K562 (cell line): ENCODE results near the gene MARCHF3.

Experiments
- ELF4 ChIP-seq: fragments of 450-650 bp; formaldehyde crosslinking; IDR thresholded peaks from 2 replicates; pipeline ENCODE4 v1.4.0; 2022; ENCODE audit warnings: missing genetic modification characterization
- EZH2 ChIP-seq: IDR thresholded peaks from 2 replicates; pipeline ENCODE4 v1.6.1; 2012; ENCODE audit warnings: low read depth, mild to moderate bottlenecking, inconsistent platforms, low read length, borderline replicate concordance
- FOS ChIP-seq: IDR thresholded peaks from 3 replicates; pipeline ENCODE4 v1.6.1; 2011; ENCODE audit not compliant: insufficient read length; ENCODE audit errors: extremely low read depth
- JUND ChIP-seq, 2 experiments: IDR thresholded peaks; 2 replicates in 1 of 2; 3 replicates in 1 of 2; pipeline ENCODE4 v1.6.1; 2011; ENCODE audit warnings: borderline replicate concordance in 2 of 2, low read depth in 2 of 2, low read length in 2 of 2, improper control_type of control experiment in 1 of 2, missing biosample characterization in 1 of 2, missing genetic modification characterization in 1 of 2, missing genetic modification reagents in 1 of 2
- PREB ChIP-seq: sonication (generic); formaldehyde crosslinking; IDR thresholded peaks from 2 replicates; pipeline ENCODE4 v1.8.1; 2023; ENCODE audit warnings: mild to moderate bottlenecking, missing genetic modification reagents
- SMAD3 ChIP-seq: fragments of 450-650 bp; formaldehyde crosslinking; conservative IDR thresholded peaks from 2 replicates; pipeline ENCODE4 v1.4.0; 2020; ENCODE audit warnings: mild to moderate bottlenecking
- ZNF644 ChIP-seq: fragments of 200-800 bp; sonication (Bioruptor generic); IDR thresholded peaks from 2 replicates; pipeline ENCODE4 v1.6.1; 2016; ENCODE audit warnings: low read depth, missing genetic modification characterization, missing compliant biosample characterization
- ZNF717 ChIP-seq: fragments of 250-450 bp; sonication (Bioruptor Pico); IDR thresholded peaks from 2 replicates; pipeline ENCODE4 v1.5.0; 2021
- TF ChIP-seq, protein P1 (sequence below), 3 experiments: IDR thresholded peaks in 2 of 3; conservative IDR thresholded peaks in 1 of 3; 2 replicates each; pipeline ENCODE4 v1.5.1; 2011 to 2012; ENCODE audit warnings: low read length in 3 of 3, mild to moderate bottlenecking in 3 of 3, control low read depth in 2 of 3, improper control_type of control experiment in 1 of 3, inconsistent platforms in 1 of 3, low read depth in 1 of 3, mixed read lengths in 1 of 3, moderate library complexity in 1 of 3; ENCODE audit not compliant: insufficient read depth in 2 of 3

DNA sequence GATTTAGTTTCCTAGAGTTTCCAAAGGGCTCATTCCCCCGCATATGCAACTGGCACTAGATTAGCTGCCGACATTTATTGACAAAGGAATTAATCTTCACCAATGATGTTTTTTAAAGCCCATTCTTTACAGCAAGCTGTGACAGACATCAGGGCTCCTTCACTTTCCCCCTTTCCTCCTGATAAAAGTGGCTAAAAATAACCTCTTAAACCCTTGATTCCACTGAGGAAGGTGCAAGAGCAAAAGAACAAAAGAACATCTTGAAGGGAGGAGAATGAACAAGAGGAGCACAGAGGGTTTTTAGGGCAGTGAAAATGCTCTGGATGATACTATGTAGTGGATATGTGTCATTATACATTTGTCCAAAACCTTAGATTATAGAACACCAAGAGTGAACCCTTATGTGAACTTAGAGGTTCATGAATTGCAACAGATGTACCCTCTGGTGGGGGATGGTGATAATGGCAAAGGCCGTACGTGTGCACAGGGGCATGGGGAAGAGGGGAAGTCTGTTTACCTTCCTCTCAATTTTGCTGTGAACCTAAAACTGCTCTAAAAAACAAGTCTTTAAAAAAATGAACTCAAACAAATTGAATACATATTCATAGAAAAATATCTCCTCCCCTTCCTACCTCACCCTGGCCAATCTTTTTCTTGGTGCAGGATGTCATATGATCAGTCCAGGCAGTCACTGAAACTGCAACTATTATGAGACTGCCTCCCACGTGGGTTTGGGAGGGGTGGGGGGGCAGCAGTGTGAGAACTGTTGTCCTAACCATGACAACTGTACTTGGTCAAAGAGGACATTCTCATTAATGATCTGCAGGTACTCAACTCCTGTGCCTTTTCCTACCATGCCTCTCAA is 83.0 kb downstream of the MARCHF3 start:
- TF ChIP-seq SMAD3 (CRISPR knock-in tag) = no peak
- no peak for TF ChIP-seq JUND (IDR thresholded peaks at IDR 0.05; ENCODE audit: borderline replicate concordance, low read depth, low read length)
- no peak for TF ChIP-seq JUND (tag; IDR thresholded peaks at IDR 0.05; ENCODE audit: borderline replicate concordance, low read depth, low read length)
- TF ChIP-seq, protein P1, sequence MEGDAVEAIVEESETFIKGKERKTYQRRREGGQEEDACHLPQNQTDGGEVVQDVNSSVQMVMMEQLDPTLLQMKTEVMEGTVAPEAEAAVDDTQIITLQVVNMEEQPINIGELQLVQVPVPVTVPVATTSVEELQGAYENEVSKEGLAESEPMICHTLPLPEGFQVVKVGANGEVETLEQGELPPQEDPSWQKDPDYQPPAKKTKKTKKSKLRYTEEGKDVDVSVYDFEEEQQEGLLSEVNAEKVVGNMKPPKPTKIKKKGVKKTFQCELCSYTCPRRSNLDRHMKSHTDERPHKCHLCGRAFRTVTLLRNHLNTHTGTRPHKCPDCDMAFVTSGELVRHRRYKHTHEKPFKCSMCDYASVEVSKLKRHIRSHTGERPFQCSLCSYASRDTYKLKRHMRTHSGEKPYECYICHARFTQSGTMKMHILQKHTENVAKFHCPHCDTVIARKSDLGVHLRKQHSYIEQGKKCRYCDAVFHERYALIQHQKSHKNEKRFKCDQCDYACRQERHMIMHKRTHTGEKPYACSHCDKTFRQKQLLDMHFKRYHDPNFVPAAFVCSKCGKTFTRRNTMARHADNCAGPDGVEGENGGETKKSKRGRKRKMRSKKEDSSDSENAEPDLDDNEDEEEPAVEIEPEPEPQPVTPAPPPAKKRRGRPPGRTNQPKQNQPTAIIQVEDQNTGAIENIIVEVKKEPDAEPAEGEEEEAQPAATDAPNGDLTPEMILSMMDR (IDR thresholded peaks at IDR 0.05 in 2 of 3, conservative IDR thresholded peaks at IDR 0.05 in 1 of 3; ENCODE audit: insufficient read depth in 2 of 3, low read depth in 1 of 3, low read length in 3 of 3) = no peak
- TF ChIP-seq FOS = no peak
- no peak for TF ChIP-seq ELF4
- no peak for TF ChIP-seq ZNF644 (tag)
- no peak for TF ChIP-seq ZNF717 (CRISPR knock-in tag)
- no peak for TF ChIP-seq PREB
- TF ChIP-seq EZH2 = no peak
